Esophagus squamous epithelium (tissue), 4 donors: ENCODE data around the gene FRMPD4.

Experiments used
- POLR2A ChIP-seq, 4 donors: fragments of 450-650 bp; IDR thresholded peaks; one replicate each; pipeline ENCODE4 v1.6.1; 2017; ENCODE audit warnings: antibody characterized with exemption in 4 of 4, mild to moderate bottlenecking in 4 of 4, moderate library complexity in 3 of 4
- TF ChIP-seq, protein P1 (sequence below), 6 experiments: fragments of 450-650 bp in 4 of 6; fragments of 200-600 bp in 2 of 6; sonication (generic) in 2 of 6; IDR thresholded peaks; one replicate each; pipeline ENCODE4 v1.5.1; 2016 to 2019; ENCODE audit warnings: antibody characterized with exemption in 6 of 6, mild to moderate bottlenecking in 4 of 6, moderate library complexity in 4 of 6

DNA sequence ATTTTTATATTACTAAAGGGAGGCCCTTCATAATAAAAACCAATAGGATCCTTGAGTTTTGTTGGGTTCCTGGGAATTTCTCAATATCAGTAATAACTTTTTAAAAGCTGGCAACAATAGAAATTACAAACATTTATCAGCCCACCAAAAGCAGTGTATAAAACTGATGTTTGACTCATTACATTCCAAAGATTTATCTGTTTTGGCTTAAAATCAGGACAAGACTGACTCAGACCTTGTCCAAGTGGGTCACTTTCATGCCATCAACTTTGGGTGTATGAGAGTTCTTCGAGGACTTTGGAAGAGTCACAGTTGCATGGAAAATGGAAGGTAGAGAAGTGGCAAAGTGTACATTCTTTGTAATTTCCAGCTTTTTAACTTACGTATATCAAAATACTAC is 102.8 kb downstream of the FRMPD4 start:
- TF ChIP-seq, protein P1, sequence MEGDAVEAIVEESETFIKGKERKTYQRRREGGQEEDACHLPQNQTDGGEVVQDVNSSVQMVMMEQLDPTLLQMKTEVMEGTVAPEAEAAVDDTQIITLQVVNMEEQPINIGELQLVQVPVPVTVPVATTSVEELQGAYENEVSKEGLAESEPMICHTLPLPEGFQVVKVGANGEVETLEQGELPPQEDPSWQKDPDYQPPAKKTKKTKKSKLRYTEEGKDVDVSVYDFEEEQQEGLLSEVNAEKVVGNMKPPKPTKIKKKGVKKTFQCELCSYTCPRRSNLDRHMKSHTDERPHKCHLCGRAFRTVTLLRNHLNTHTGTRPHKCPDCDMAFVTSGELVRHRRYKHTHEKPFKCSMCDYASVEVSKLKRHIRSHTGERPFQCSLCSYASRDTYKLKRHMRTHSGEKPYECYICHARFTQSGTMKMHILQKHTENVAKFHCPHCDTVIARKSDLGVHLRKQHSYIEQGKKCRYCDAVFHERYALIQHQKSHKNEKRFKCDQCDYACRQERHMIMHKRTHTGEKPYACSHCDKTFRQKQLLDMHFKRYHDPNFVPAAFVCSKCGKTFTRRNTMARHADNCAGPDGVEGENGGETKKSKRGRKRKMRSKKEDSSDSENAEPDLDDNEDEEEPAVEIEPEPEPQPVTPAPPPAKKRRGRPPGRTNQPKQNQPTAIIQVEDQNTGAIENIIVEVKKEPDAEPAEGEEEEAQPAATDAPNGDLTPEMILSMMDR (IDR thresholded peaks at IDR 0.05), result no peak
- no peak for TF ChIP-seq POLR2A (IDR thresholded peaks at IDR 0.05)
